B cell (primary cell): ENCODE data around the gene FAM180B. TPM values are rescaled to one million over a fixed set of nuclear protein-coding genes. Genes with fewer than 3 reads are reported as not detected.

Experiments
- ATAC-seq: fragments of 200-7000 bp; cut with Tn5 transposase; one replicate; pipeline ENCODE4 v1.10.0; 2021; ENCODE audit warnings: low read depth, mild to moderate bottlenecking, moderate number of reproducible peaks, moderate library complexity
- CTCF ChIA-PET: fragments of 350-600 bp; sonication (Branson Sonifier 250); formaldehyde crosslinking; loops from one replicate; lab custom pipeline; 2021; ENCODE audit warnings: antibody characterized with exemption, inconsistent platforms; lab: Charles Lee
- POLR2A ChIA-PET: fragments of 350-600 bp; sonication (Branson Sonifier 250); formaldehyde crosslinking; loops from one replicate; lab custom pipeline; 2021; ENCODE audit warnings: antibody characterized with exemption; lab: Charles Lee
- DNase-seq: peaks from one replicate; pipeline ENCODE4 v3.0.0; 2013
- H2AFZ ChIP-seq: 2 replicates; pipeline ENCODE4 v1.6.1; 2012; ENCODE audit warnings: mild to moderate bottlenecking, low read depth, low read length; ENCODE audit not compliant: insufficient read depth, poor library complexity, severe bottlenecking
- H3K27ac ChIP-seq, 2 donors: 1 replicate in 1 of 2; 2 replicates in 1 of 2; pipeline ENCODE4 v1.5.1; 2012 to 2013; ENCODE audit warnings: low read length in 2 of 2, mild to moderate bottlenecking in 2 of 2, moderate library complexity in 1 of 2
- H3K27me3 ChIP-seq, 4 experiments: fragments of 200-600 bp in 1 of 4; sonication (generic) in 1 of 4; replicated peaks in 1 of 4; 1 replicate in 2 of 4; 2 replicates in 2 of 4; pipeline versions ENCODE4 v1.6.1 to v1.7.0; 2013 to 2016; ENCODE audit warnings: low read length in 3 of 4, mild to moderate bottlenecking in 2 of 4, mixed read lengths in 1 of 4, moderate library complexity in 1 of 4; ENCODE audit not compliant: insufficient read depth in 4 of 4, control insufficient read depth in 3 of 4; ENCODE audit errors: control extremely low read depth in 1 of 4
- H3K36me3 ChIP-seq, 2 experiments: replicated peaks in 1 of 2; 1 replicate in 1 of 2; 2 replicates in 1 of 2; pipeline versions ENCODE4 v1.6.1 to v1.7.1; 2013; ENCODE audit warnings: low read length in 1 of 2; ENCODE audit not compliant: insufficient read depth in 2 of 2, control insufficient read depth in 1 of 2; ENCODE audit errors: control extremely low read depth in 1 of 2, extremely low read depth in 1 of 2
- H3K4me1 ChIP-seq, 2 donors: fragments of 200-600 bp in 1 of 2; sonication (generic) in 1 of 2; 1 replicate in 1 of 2; 2 replicates in 1 of 2; pipeline versions ENCODE4 v1.5.1 to v1.6.1; 2013 to 2017; ENCODE audit warnings: low read length in 2 of 2; ENCODE audit not compliant: control insufficient read depth in 2 of 2, insufficient read depth in 2 of 2
- H3K4me2 ChIP-seq: replicated peaks from 2 replicates; pipeline ENCODE3; 2012; ENCODE audit warnings: mild to moderate bottlenecking, low read depth, low read length; ENCODE audit not compliant: poor library complexity, severe bottlenecking
- H3K4me3 ChIP-seq, 5 experiments: fragments of 200-600 bp in 1 of 5; sonication (generic) in 1 of 5; 1 replicate in 3 of 5; 2 replicates in 2 of 5; pipeline versions ENCODE4 v1.5.1 to v1.7.0; 2011 to 2016; ENCODE audit warnings: low read length in 4 of 5, mild to moderate bottlenecking in 4 of 5, low read depth in 2 of 5, control low read depth in 1 of 5, moderate library complexity in 1 of 5; ENCODE audit not compliant: insufficient read depth in 1 of 5; ENCODE audit errors: control extremely low read depth in 1 of 5, extremely low read depth in 1 of 5
- H3K79me2 ChIP-seq: fragments of 200-600 bp; sonication (generic); one replicate; pipeline ENCODE4 v1.6.0; 2016; ENCODE audit warnings: low read length; ENCODE audit not compliant: control insufficient read depth, insufficient read depth
- H3K9ac ChIP-seq: fragments of 200-600 bp; sonication (generic); 2 replicates; pipeline ENCODE4 v1.6.1; 2017; ENCODE audit warnings: mild to moderate bottlenecking, low read length, moderate library complexity
- H3K9me3 ChIP-seq, 3 donors: one replicate each; pipeline versions ENCODE4 v1.6.1 to v1.7.1; 2013; ENCODE audit warnings: low read length in 2 of 3; ENCODE audit not compliant: control insufficient read depth in 2 of 3, insufficient read depth in 1 of 3; ENCODE audit errors: control extremely low read depth in 1 of 3
- H4K20me1 ChIP-seq: 2 replicates; pipeline ENCODE4 v1.6.0; 2012; ENCODE audit warnings: mild to moderate bottlenecking, low read length; ENCODE audit not compliant: insufficient read depth, control insufficient read depth, poor library complexity, severe bottlenecking
- H3K27ac Mint-ChIP-seq: one replicate; pipeline ENCODE4 v1.8.0; 2021; ENCODE audit warnings: mixed read lengths
- H3K27me3 Mint-ChIP-seq: one replicate; pipeline ENCODE4 v1.8.0; 2021; ENCODE audit warnings: mixed read lengths
- H3K4me1 Mint-ChIP-seq: one replicate; pipeline ENCODE4 v1.8.0; 2021; ENCODE audit warnings: mixed read lengths
- H3K4me3 Mint-ChIP-seq: one replicate; pipeline ENCODE4 v1.8.0; 2021; ENCODE audit warnings: mixed read lengths
- H3K9me3 Mint-ChIP-seq: one replicate; pipeline ENCODE4 v1.8.0; 2022; ENCODE audit warnings: mixed read lengths; ENCODE audit not compliant: insufficient read depth
- EZH2 ChIP-seq: IDR thresholded peaks from 2 replicates; pipeline ENCODE4 v1.6.1; 2012; ENCODE audit warnings: borderline replicate concordance, low read depth, mild to moderate bottlenecking, moderate library complexity, low read length; ENCODE audit not compliant: insufficient read depth, poor library complexity, severe bottlenecking
- WGBS: methylation state at CpG from one replicate; pipeline ENCODE4 v1.1.5; 2013; ENCODE audit warnings: missing lambda C conversion rate; ENCODE audit not compliant: insufficient coverage; 5-methylcytosine and 5-hydroxymethylcytosine counted together
- intact Hi-C: fragments of 100-400 bp; cut with micrococcal nuclease; formaldehyde crosslinking; loops from one replicate; pipeline ENCODE4 v1.10.0; 2022
- polyA plus RNA-seq: library from polyadenylated mRNA; depleted of rRNA; stranded (reverse); fragments of >200 nt; gene quantifications from 2 replicates; pipeline ENCODE4 v1.2.3, GENCODE V29; 2012
- total RNA-seq, 2 donors: library from RNA; stranded (reverse); fragments of 120-200 nt in 1 of 2; gene quantifications; 1 replicate in 1 of 2; 2 replicates in 1 of 2; pipeline versions ENCODE4 v1.2.3 to v1.2.4, GENCODE V29; 2013 to 2022
- TF ChIP-seq, protein P1 (sequence below): fragments of 200-600 bp; IDR thresholded peaks from one replicate; pipeline ENCODE4 v1.8.0; 2022; ENCODE audit warnings: antibody characterized with exemption, mild to moderate bottlenecking

FAM180B gene
- total and polyA plus RNA-seq, 2 donors (not counting 1 experiment from before 2014, with no cell fraction given) = 0.06 to 0.20 TPM

DNA sequence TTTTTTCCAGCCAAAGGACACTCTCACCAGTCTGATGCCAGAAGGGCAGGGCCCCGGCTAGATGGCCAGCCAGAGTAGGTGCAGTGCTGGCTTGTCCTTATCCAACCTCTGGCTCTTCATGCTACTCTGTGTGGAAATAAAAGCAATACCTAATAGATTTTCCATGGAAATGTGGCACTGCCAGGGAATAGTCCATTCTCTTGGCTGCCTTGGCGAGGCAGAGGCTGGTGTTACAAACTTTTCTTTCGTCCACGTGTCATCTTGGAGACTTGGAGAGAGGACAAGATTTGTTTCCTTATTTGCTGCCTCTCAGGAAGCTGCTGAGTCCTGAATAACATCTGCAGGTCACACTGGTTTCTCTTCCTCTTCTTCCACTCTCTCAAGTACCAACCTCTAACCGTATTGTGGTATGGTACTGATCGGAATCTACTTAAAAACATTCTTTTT is 24.9 kb downstream of the FAM180B start:
- Histone ChIP-seq H3K27ac (peak overlapping the region in 1 of 2 donors; percentile 50), H3K79me2 (no peaks in the 10 kb centered on the region), H3K4me3 (peak overlapping the region in 1 of 5 experiments; percentile 22), H3K4me2 (peak overlapping the region; percentile 53), H2AFZ (peak overlapping the region; percentile 12), H3K27me3 (no peaks in the 10 kb centered on the region), H3K36me3 (no peaks in the 10 kb centered on the region), H4K20me1 (no peaks in the 10 kb centered on the region), H3K9me3 (no peaks in the 10 kb centered on the region), H3K4me1 (peaks cover 12 to 16% of the 10 kb centered on the region in 2 donors), H3K9ac (peak overlapping the region; percentile 15)
- DNase-seq (peak; percentile 65), ATAC-seq (peak; percentile 88)
- intact Hi-C loops = no loop called here
- TF ChIP-seq, protein P1, sequence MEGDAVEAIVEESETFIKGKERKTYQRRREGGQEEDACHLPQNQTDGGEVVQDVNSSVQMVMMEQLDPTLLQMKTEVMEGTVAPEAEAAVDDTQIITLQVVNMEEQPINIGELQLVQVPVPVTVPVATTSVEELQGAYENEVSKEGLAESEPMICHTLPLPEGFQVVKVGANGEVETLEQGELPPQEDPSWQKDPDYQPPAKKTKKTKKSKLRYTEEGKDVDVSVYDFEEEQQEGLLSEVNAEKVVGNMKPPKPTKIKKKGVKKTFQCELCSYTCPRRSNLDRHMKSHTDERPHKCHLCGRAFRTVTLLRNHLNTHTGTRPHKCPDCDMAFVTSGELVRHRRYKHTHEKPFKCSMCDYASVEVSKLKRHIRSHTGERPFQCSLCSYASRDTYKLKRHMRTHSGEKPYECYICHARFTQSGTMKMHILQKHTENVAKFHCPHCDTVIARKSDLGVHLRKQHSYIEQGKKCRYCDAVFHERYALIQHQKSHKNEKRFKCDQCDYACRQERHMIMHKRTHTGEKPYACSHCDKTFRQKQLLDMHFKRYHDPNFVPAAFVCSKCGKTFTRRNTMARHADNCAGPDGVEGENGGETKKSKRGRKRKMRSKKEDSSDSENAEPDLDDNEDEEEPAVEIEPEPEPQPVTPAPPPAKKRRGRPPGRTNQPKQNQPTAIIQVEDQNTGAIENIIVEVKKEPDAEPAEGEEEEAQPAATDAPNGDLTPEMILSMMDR = no peak
- no peak for TF ChIP-seq EZH2
- Mint-ChIP-seq H3K4me3 (peak overlapping the region; percentile 65), H3K4me1 (peaks cover 15% of the 10 kb centered on the region), H3K27me3 (no peaks in the 10 kb centered on the region), H3K9me3 (no peaks in the 10 kb centered on the region), H3K27ac (peak overlapping the region; percentile 33)
- 16% methylated on average over 3 of the region's 6 CpGs for WGBS
- POLR2A ChIA-PET = no interaction called here
- CTCF ChIA-PET = no interaction called here

DNA sequence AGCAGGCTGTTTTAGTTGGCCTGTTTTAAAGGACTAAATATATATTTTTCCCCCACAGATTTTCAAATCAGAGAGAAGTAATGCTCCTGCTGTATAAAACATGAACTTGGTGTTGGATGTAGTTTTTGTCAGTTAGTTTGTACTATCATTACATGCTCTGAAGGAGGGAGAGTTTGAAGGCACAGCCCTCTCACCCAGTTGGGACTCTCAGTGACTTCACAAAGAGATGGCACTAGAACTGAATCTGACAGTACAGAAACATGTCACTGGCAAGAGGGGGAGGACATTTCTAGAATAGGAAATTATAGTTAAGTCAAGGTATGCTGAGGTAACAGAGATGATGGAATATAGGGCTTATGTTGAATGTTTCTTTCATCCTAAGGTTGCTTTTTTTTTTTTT is 28.8 kb downstream of the FAM180B start:
- Histone ChIP-seq H3K9me3 (no peaks in the 10 kb centered on the region), H3K4me3 (no peak overlapping the region), H3K4me1 (peaks cover 12 to 16% of the 10 kb centered on the region in 2 donors), H3K36me3 (peaks cover 15 to 17% of the 10 kb centered on the region in 2 experiments), H3K27ac (no peak overlapping the region), H2AFZ (no peak overlapping the region), H3K79me2 (no peaks in the 10 kb centered on the region), H4K20me1 (no peaks in the 10 kb centered on the region), H3K9ac (no peak overlapping the region), H3K4me2 (no peak overlapping the region), H3K27me3 (no peaks in the 10 kb centered on the region)
- Mint-ChIP-seq H3K27ac (no peak overlapping the region), H3K27me3 (no peaks in the 10 kb centered on the region), H3K4me3 (no peak overlapping the region), H3K4me1 (peaks cover 15% of the 10 kb centered on the region), H3K9me3 (no peaks in the 10 kb centered on the region)
- TF ChIP-seq, protein P1 = no peak
- no peak for TF ChIP-seq EZH2
- intact Hi-C loops = no loop called here
- ChIA-PET POLR2A (interaction anchor here (0.7 kb wide), 1 partner anchor 143 kb away, joined by 13 read pairs; no protein-coding TSS in a partner anchor), CTCF (interaction anchor here (0.6 kb wide), 1 partner anchor 60 kb away, joined by 5 read pairs; no protein-coding TSS in a partner anchor)
- ATAC-seq (no peak), DNase-seq (no peak)
